ENCODE results near the gene PNMA8A.

Gene PNMA8A

GRCh38 chr19:46422344-46422743 lies 49.0 kb downstream of the PNMA8A start:
- H3K4me3 ChIP-seq (ENCODE audit: low read length) = no peak overlapping the region
- no peak for DNase-seq (ENCODE audit: low read depth)
- no peak for TF ChIP-seq CTCF (conservative IDR thresholded peaks at IDR 0.05; ENCODE audit: low read length)

- no peak for DNase-seq (ENCODE audit: low read depth)
- no peak overlapping the region for H3K4me3 ChIP-seq (ENCODE audit: low read length)
- TF ChIP-seq CTCF (conservative IDR thresholded peaks at IDR 0.05; ENCODE audit: low read length) = no peak
Observed at GRCh38 chr19:46420056-46420455, 51.3 kb downstream of the PNMA8A start.

Measured in AG10803 (cell line).